WI38 (cell line): ENCODE results near the gene WWC2.

Source experiments
- H3K4me3 ChIP-seq: 2 replicates; pipeline ENCODE4 v1.5.1; 2011; ENCODE audit warnings: low read depth, mild to moderate bottlenecking, control low read depth, low read length
- CTCF ChIP-seq: IDR thresholded peaks from 2 replicates; pipeline ENCODE4 v1.5.1; 2012; ENCODE audit warnings: low read depth, mild to moderate bottlenecking, control low read depth, low read length

The WWC2 gene

GRCh38 chr4:183132081-183132480, 33.0 kb downstream of the WWC2 start:
- H3K4me3 ChIP-seq = no peak overlapping the region
- TF ChIP-seq CTCF = no peak

DNA sequence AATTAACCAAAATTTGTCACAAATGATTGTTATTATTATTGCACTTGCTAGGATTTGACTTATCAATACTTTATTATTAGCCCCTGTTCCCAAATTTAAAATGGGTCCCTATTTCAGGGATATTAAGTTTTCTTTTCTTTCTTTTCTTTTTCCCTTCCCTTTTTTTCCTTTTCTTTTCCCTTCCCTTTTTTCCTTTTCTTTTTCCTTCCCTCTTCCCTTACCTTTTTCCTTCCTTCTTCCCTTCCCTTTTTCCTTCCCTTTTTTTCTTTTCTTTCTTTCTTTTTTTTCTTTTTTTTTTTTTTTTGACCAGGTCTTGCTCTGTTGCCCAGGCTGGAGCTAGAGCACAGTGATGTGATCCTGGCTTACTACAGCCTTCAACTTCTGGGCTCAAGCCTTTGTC, 33.8 kb downstream of the WWC2 start:
- no peak overlapping the region for H3K4me3 ChIP-seq
- no peak for TF ChIP-seq CTCF

GRCh38 chr4:183136855-183137254, 37.8 kb downstream of the WWC2 start:
- no peak overlapping the region for H3K4me3 ChIP-seq
- TF ChIP-seq CTCF = no peak

- TF ChIP-seq CTCF = no peak
- no peak overlapping the region for H3K4me3 ChIP-seq
Measured at GRCh38 chr4:183139058-183139750, 40.1 kb downstream of the WWC2 start.

GRCh38 chr4:183139972-183140570, 41.0 kb downstream of the WWC2 start:
- H3K4me3 ChIP-seq = no peak overlapping the region
- no peak for TF ChIP-seq CTCF

DNA sequence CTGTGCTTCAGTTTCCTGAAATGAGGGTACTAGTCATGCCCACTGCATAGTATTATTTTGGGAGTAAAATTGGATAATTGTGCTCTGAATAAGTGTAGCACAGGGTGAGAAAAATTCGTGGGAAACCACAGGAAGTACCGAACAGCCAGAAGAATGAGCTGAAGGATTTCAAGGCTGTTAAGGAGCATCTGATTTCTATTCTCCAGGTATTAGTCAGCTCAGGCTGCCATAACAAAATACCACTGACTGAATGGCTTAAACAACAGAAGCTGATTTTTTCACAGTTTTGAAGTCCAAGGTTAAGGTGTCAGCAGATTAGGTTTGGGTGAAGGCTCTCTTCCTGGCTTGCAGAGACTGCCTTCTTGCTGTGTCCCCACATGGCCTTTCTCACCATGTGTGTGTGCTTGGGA, 41.9 kb downstream of the WWC2 start:
- TF ChIP-seq CTCF = no peak
- H3K4me3 ChIP-seq = no peak overlapping the region

GRCh38 chr4:183141997-183142396, 42.9 kb downstream of the WWC2 start:
- H3K4me3 ChIP-seq = no peak overlapping the region
- no peak for TF ChIP-seq CTCF
